ENCODE results near the gene HAO1. TPM values are rescaled to one million over a fixed set of nuclear protein-coding genes. Genes with fewer than 3 reads are reported as not detected.

The HAO1 gene
- total RNA-seq, 2 donors from 2014 or later = not detected

- Histone ChIP-seq H3K27ac (no peak overlapping the region), H3K9me3 (no peaks in the 10 kb centered on the region)
- no peak for ATAC-seq (ENCODE audit: insufficient number of reproducible peaks, low FRiP score, low read depth)
These were observed 27.7 kb downstream of the HAO1 start for GRCh38 chr20:7912551-7912950.

GRCh38 chr20:7911586-7912330 is 28.5 kb downstream of the HAO1 start:
- Histone ChIP-seq H3K9me3 (no peaks in the 10 kb centered on the region), H3K27me3 (replicated peaks; ENCODE audit: insufficient read depth) (no peaks in the 10 kb centered on the region), H3K27ac (no peak overlapping the region), H3K4me3 (no peak overlapping the region), H3K4me1 (ENCODE audit: control insufficient read depth in 1 of 2, low read depth in 2 of 2) (peaks cover 2 to 5% of the 10 kb centered on the region in 2 donors), H3K36me3 (no peaks in the 10 kb centered on the region)
- ATAC-seq (ENCODE audit: insufficient number of reproducible peaks, low FRiP score, low read depth) (no peak), DNase-seq (ENCODE audit: low spot score) (no peak)
- TF ChIP-seq CTCF (IDR thresholded peaks at IDR 0.05) = no peak

More at GRCh38 chr20:7912551-7912950, 27.7 kb downstream of the HAO1 start:
- Histone ChIP-seq H3K36me3 (no peaks in the 10 kb centered on the region), H3K4me1 (ENCODE audit: control insufficient read depth in 1 of 2, low read depth in 2 of 2) (peaks cover 2 to 5% of the 10 kb centered on the region in 2 donors), H3K4me3 (no peak overlapping the region), H3K27me3 (replicated peaks; ENCODE audit: insufficient read depth) (no peaks in the 10 kb centered on the region)
- no peak for TF ChIP-seq CTCF (IDR thresholded peaks at IDR 0.05)
- DNase-seq (ENCODE audit: low spot score) = no peak

DNA sequence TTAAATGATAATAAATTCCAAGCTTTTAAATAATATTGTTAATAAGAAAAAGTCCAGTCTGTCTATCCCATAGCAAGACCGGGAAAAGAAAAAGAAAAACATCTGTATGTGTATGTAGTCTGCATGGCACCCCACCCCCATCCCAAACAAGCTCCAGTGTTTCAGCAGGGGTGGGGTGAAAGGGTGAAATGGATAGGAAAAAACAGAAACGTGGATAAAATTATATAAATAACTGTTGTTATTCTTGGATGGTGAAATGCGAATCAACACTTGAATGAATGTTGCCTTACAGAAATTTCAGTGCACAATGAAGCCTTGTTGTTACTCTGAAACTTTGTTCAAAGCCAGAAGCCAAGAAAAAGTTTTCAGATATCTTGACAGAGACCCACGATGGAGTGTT is 31.4 kb downstream of the HAO1 start:
- Histone ChIP-seq H3K27ac (no peak overlapping the region), H3K4me3 (no peak overlapping the region), H3K4me1 (ENCODE audit: control insufficient read depth in 1 of 2, low read depth in 2 of 2) (peaks cover 2 to 5% of the 10 kb centered on the region in 2 donors), H3K36me3 (no peaks in the 10 kb centered on the region), H3K27me3 (replicated peaks; ENCODE audit: insufficient read depth) (no peaks in the 10 kb centered on the region), H3K9me3 (no peaks in the 10 kb centered on the region)
- TF ChIP-seq CTCF (IDR thresholded peaks at IDR 0.05) = no peak
- no peak for DNase-seq (ENCODE audit: low spot score)
- no peak for ATAC-seq (ENCODE audit: insufficient number of reproducible peaks, low FRiP score, low read depth)

- ATAC-seq (ENCODE audit: insufficient number of reproducible peaks, low FRiP score, low read depth) = no peak
- TF ChIP-seq CTCF (IDR thresholded peaks at IDR 0.05) = no peak
These were observed 36.8 kb downstream of the HAO1 start for GRCh38 chr20:7903429-7903828.

DNA sequence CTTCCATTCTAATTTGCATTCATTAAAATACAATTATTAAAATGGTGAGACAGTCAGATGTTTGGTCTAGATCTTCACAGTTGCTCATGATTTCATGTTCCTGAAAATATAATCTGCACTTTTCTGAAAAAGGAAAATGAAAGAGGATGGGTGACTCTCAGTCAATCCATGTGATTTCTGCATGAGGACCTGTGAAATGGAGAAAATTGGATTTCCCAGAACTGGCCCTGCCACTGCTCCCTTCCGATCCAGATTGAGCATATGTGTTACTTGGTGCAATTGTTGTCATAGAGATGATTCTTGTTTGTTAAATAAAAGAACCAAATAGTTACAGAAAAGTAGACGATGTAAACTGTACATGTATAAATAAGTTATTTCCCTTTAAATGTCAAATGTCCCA is 37.4 kb downstream of the HAO1 start:
- TF ChIP-seq CTCF (IDR thresholded peaks at IDR 0.05) = no peak
- no peaks in the 10 kb centered on the region for H3K36me3 ChIP-seq
- ATAC-seq (ENCODE audit: insufficient number of reproducible peaks, low FRiP score, low read depth) (no peak), DNase-seq (ENCODE audit: low spot score) (no peak)
- H3K9me3 ChIP-seq = no peaks in the 10 kb centered on the region
- no peak overlapping the region for H3K27ac ChIP-seq
- no peak overlapping the region for H3K4me3 ChIP-seq
- H3K4me1 ChIP-seq (ENCODE audit: control insufficient read depth in 1 of 2, low read depth in 2 of 2) = no peaks in the 10 kb centered on the region
- H3K27me3 ChIP-seq (replicated peaks; ENCODE audit: insufficient read depth) = no peaks in the 10 kb centered on the region

More at GRCh38 chr20:7903429-7903828, 36.8 kb downstream of the HAO1 start:
- no peak for DNase-seq (ENCODE audit: low spot score)
- Histone ChIP-seq H3K9me3 (no peaks in the 10 kb centered on the region), H3K4me1 (ENCODE audit: control insufficient read depth in 1 of 2, low read depth in 2 of 2) (no peaks in the 10 kb centered on the region), H3K27me3 (replicated peaks; ENCODE audit: insufficient read depth) (no peaks in the 10 kb centered on the region), H3K36me3 (no peaks in the 10 kb centered on the region), H3K4me3 (no peak overlapping the region), H3K27ac (no peak overlapping the region)

Data from thoracic aorta (tissue), 2 donors.